ENCODE measurements around the gene FAM177B.

The FAM177B gene

DNA sequence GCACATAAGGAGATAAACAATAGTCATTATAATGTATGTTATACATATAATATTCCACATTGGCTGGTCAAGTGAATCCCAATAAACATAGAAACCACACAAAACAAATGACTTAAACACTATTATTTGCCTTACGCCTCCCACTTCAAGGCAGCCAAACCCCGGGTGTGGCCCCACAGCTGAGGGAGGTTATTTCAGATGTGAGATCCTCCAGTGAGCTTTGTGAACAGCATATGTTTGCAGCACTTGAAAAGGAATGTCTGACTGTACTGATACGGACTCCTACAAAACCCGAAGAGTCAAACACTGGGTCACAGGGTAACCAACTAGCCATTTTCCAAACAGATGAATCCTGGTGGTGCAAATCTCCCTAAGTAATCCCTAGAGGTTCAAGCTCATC lies 50.7 kb downstream of the FAM177B start:
- DNase-seq = no peak

DNA sequence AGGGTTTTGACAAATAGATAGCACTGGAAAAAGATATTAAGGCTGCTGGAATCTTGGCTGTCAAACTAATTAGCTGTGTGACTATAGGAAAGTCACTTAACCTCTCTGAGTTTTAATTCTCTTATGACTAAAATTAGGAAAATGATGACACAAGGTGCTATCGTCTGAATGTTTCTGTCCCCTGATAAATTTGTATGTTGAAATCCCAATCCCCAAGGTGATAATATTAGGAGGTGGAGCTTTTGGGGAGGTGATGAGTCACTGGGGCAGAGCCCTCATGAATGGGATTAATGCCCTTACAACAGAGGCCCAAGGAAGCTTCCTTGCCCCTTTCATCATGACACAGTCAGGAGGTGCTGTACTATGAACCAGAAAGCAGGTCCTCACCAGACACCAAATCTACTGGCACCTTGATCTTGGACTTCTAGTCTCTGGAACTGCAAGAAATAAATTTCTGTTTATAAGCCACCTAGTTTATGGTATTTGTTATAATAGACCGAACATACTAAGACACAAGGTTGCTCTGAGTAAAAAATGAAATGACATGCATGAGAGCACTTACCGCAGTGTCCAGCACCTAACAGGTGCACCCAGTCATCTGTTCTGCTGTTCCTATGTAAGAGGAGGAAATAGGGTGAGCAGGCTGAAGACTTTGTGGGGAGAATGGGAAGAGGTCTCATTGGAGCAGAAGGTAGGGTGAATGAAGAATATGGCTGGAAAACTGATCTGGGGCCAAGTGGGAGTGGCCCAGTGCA lies 51.6 kb downstream of the FAM177B start:
- no peak for DNase-seq

DNA sequence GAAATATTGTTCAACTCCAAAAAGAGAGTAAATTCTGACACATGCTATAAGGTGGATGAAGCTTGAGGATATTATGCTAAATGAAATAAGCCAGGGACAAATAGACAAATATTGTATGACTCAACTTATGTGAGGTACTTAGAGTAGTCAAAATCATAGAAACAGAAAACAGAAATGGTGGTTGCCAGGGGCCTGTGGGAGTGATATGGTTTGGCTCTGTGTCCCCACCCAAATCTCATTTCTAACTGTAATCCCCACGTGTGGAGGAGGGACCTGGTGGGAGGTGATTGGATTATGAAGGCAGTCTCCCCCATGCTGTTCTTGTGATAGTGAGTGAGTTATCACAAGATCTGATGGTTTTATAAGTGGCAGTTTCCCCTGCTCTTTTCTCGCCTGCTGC lies 53.1 kb downstream of the FAM177B start:
- DNase-seq = no peak

DNA sequence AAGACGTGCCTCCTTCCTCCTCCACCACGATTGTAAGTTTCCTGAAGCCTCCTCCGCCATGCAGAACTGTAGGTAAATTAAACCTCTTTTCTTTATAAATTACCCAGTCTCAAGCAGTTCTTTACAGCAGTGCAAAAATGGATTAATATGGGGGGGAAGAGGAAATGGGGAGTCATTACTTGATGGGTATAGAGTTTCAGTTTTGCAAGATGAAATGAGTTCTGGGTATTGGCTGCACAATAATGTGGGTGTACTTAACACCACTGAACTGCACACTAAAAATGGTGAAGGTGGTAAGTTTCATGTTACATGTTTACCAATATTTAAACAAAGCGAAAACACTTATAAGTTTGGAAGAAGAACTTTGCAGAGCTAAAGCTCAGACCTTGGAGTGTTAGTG lies 53.5 kb downstream of the FAM177B start:
- peak in 1 of 5 experiments; percentile 33 for DNase-seq

DNA sequence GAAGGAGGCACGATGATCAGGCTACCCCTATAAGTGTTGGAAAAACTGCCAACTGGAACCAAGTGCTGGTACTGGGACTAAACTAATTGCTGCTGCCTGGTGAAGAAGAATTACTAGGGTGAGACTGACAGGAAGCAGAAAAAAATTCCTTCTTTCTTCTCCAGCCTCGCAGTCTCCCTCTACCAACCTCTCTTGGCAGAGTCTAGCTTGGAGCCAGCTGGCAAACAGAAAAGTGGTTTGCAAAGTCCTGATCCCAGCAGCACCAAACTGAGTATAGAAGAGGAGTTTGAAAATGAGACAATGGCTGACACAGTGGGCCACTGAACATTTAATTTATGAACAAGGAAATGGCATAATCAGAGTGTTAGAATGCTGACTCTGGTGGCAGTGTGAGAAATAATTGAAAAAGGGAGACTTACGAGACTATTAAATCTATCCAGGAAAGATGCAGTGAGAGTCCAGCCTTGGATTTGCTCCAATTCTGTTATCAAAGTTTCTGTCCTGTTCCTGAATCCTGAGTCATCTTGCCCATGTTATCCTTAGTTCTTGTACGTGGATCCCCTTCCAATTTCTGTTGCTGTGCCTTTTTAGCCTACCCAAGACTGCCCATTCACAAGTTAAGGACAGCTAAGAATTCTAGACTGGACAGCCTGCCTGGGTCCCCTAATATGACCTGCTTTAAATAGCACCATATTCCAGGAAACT lies 54.2 kb downstream of the FAM177B start:
- no peak for DNase-seq

DNA sequence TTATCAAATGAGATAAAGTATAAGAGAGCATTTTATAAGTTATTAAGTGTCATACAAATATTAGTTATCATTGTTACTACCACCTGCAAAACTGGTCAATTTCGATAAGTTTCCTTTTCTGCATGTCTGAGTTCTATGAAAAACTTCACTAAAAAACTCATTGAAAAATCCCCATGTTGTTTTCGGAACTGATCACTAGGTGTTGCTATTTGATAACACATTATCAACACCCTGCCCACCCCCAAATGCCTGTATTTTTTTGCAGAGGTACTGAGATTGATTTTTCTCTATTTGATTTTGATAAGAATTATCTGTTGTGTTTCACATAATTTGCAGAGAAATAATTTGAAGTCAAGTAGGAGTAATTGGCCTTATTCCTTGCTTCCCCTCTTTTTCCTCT lies 55.7 kb downstream of the FAM177B start:
- no peak for DNase-seq

DNA sequence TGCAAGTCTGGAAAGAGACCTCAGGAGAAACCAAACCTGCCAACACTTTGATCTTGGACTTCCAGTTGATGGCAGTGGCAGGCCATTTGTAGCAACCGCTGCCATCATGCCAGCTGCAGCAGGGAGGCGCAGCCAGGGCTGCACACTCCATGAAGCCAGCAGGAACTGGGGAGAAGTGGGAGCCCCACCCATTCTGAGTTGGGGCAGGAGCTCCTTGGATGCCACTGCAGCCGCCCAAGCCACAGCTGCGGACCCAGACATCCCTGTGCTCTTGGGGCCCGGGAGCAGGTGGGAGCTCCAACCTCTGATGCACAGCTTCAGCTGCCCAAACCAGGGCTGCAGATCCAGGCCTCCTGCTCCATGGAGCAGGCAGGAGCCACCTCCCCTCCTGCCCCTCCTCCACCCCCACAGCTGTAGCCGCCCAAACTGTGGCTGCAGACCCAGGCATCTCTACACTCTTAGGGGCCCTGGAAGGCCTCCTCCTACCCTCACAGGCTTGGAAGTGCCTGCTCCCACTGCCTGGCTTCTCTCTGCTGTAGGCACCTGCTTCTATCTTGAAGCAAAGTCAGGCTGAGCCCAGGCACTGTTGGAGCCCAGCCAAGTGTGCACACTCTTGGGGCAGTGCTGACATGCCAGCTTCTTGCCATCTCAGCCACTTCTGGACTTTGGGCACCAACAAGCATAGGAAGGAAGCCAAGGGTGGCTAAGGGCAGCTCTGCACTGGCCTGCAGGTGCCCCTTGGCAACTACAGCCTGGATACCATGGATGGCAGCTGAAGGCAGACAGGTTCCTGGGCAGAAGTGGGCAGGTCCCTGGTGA lies 57.9 kb downstream of the FAM177B start:
- no peak for DNase-seq

DNA sequence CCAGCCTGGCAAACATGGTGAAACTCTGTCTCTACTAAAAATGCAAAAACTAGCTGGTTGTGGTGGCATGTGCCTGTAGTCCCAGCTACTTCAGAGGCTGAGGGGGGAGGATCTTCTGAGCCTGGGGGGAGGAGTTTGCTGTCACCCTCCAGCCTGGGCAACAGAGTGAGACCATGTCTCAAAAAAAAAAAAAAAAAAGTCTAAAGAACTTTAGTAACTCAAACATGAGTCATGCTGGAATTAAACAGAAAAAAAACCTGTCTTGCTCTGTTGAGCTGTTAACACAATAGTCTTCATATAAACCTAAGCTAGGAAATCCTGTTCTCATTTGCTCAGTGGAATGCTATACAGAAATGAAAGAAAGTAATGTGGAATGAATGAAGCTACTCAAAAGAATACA lies 61.1 kb downstream of the FAM177B start:
- DNase-seq = no peak

DNA sequence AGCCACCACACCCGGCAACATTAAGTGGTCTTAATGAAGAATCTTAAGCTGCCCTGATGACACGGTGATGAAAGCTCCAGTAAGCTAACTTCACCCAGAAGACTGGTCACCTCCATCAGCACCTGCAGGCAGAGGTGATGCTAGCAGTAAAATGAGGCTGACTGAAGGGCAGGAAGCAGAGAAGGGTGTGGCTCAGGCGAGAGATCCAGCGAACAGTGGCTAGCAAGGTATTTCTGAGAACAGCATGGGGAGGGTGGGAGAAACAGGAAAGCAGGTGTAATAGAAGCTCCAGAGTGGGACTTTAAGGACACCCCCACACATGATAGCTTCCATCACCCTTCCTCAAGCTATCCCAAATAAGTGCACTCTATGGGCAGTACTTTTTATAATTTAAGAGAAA lies 62.0 kb downstream of the FAM177B start:
- DNase-seq = no peak

Data from T-helper 2 cell (primary cell).